Activated CD4-positive, alpha-beta T cell treated with anti-CD3 and anti-CD28 coated beads, Interleukin-2, amount 10 ng/mL, durations not matched to agents 7 days and 5 days (primary cell): ENCODE measurements around the gene ILF2. TPM values are rescaled to one million over a fixed set of nuclear protein-coding genes. Genes with fewer than 3 reads are reported as not detected.

ENCODE experiments used
- CTCF ChIA-PET: fragments of 350-600 bp; sonication (Branson Sonifier 250); formaldehyde crosslinking; loops from one replicate; lab custom pipeline; 2021; ENCODE audit warnings: antibody characterized with exemption; lab: Charles Lee
- POLR2A ChIA-PET: fragments of 350-600 bp; sonication (Branson Sonifier 250); formaldehyde crosslinking; loops from one replicate; lab custom pipeline; 2021; ENCODE audit warnings: antibody characterized with exemption; lab: Charles Lee
- DNase-seq: peaks from one replicate; pipeline ENCODE4 v3.0.0-alpha.2; 2020
- H3K27ac Mint-ChIP-seq: one replicate; pipeline ENCODE4 v1.8.0; 2021; ENCODE audit warnings: mild to moderate bottlenecking, moderate library complexity, mixed read lengths
- H3K27me3 Mint-ChIP-seq: one replicate; pipeline ENCODE4 v1.8.0; 2021; ENCODE audit warnings: mixed read lengths
- H3K36me3 Mint-ChIP-seq: one replicate; pipeline ENCODE4 v1.8.0; 2021; ENCODE audit warnings: low read depth, mixed read lengths
- H3K4me1 Mint-ChIP-seq: one replicate; pipeline ENCODE4 v1.8.0; 2021; ENCODE audit warnings: mixed read lengths
- H3K4me3 Mint-ChIP-seq: one replicate; pipeline ENCODE4 v1.8.0; 2021; ENCODE audit warnings: mild to moderate bottlenecking, moderate library complexity, mixed read lengths
- H3K9me3 Mint-ChIP-seq: one replicate; pipeline ENCODE4 v1.8.0; 2021; ENCODE audit warnings: mixed read lengths
- total RNA-seq, 2 experiments: library from RNA; stranded (reverse); gene quantifications; one replicate each; pipeline ENCODE4 v1.2.3, GENCODE V29; 2021

ILF2 gene
- total RNA-seq, 2 experiments from 2014 or later: 192 to 223 TPM

GRCh38 chr1:153655333-153655732 is 15.5 kb downstream of the ILF2 start:
- H3K36me3 Mint-ChIP-seq: peaks cover 6% of the 10 kb centered on the region
- H3K27me3 Mint-ChIP-seq: no peaks in the 10 kb centered on the region
- POLR2A ChIA-PET: no interaction called here
- no peak overlapping the region for H3K4me3 Mint-ChIP-seq
- CTCF ChIA-PET: interaction anchor here (1.7 kb wide), 1 partner anchor 18 kb away, joined by 5 read pairs; no protein-coding TSS in a partner anchor
- peaks cover 16% of the 10 kb centered on the region for H3K4me1 Mint-ChIP-seq
- H3K27ac Mint-ChIP-seq: no peak overlapping the region
- no peak for DNase-seq
- H3K9me3 Mint-ChIP-seq: no peaks in the 10 kb centered on the region

GRCh38 chr1:153652805-153653500 is 17.8 kb downstream of the ILF2 start:
- Mint-ChIP-seq H3K27ac (no peak overlapping the region), H3K36me3 (no peaks in the 10 kb centered on the region), H3K4me3 (no peak overlapping the region), H3K4me1 (peaks cover 22% of the 10 kb centered on the region), H3K9me3 (no peaks in the 10 kb centered on the region), H3K27me3 (no peaks in the 10 kb centered on the region)
- ChIA-PET CTCF (interaction anchor here (1.1 to 1.4 kb wide), 4 partner anchors 9 to 123 kb away, joined by 3 to 6 read pairs (median 4); partner anchors contain the start of genes S100A1, S100A13 and SLC27A3), POLR2A (no interaction called here)
- DNase-seq: no peak

GRCh38 chr1:153651771-153652170 is 19.0 kb downstream of the ILF2 start:
- peaks cover 30% of the 10 kb centered on the region for H3K4me1 Mint-ChIP-seq
- no peaks in the 10 kb centered on the region for H3K9me3 Mint-ChIP-seq
- peaks cover 8% of the 10 kb centered on the region for H3K36me3 Mint-ChIP-seq
- POLR2A ChIA-PET: no interaction called here
- no peak overlapping the region for H3K27ac Mint-ChIP-seq
- H3K27me3 Mint-ChIP-seq: no peaks in the 10 kb centered on the region
- DNase-seq: no peak
- CTCF ChIA-PET: interaction anchor here (1.0 to 1.3 kb wide), 4 partner anchors 12 to 26 kb away, joined by 3 to 7 read pairs (median 4); partner anchors contain the start of genes S100A1 and S100A13
- no peak overlapping the region for H3K4me3 Mint-ChIP-seq

GRCh38 chr1:153649863-153650235 is 20.9 kb downstream of the ILF2 start:
- H3K4me3 Mint-ChIP-seq: peak overlapping the region; percentile 8
- ChIA-PET CTCF (interaction anchor here (0.5 to 1.2 kb wide), 3 partner anchors 14 to 177 kb away, joined by 3 read pairs; partner anchors contain the start of gene S100A13), POLR2A (no interaction called here)
- H3K36me3 Mint-ChIP-seq: peaks cover 27% of the 10 kb centered on the region
- no peaks in the 10 kb centered on the region for H3K27me3 Mint-ChIP-seq
- peaks cover 47% of the 10 kb centered on the region for H3K4me1 Mint-ChIP-seq
- no peaks in the 10 kb centered on the region for H3K9me3 Mint-ChIP-seq
- DNase-seq: no peak
- peak overlapping the region; percentile 91 for H3K27ac Mint-ChIP-seq

GRCh38 chr1:153649137-153649862 is 21.5 kb downstream of the ILF2 start:
- Mint-ChIP-seq H3K9me3 (no peaks in the 10 kb centered on the region), H3K27ac (peak overlapping the region; percentile 91), H3K4me3 (peak overlapping the region; percentile 20), H3K4me1 (peaks cover 50% of the 10 kb centered on the region), H3K36me3 (peaks cover 33% of the 10 kb centered on the region), H3K27me3 (no peaks in the 10 kb centered on the region)
- ChIA-PET CTCF (interaction anchor here (0.8 to 1.2 kb wide), 3 partner anchors 14 to 140 kb away, joined by 3 to 4 read pairs (median 3); partner anchors contain the start of gene S100A13), POLR2A (interaction anchor here (1.9 kb wide), 1 partner anchor 16 kb away, joined by 7 read pairs; the partner anchor contains the start of gene CHTOP)
- peak; percentile 53 for DNase-seq

GRCh38 chr1:153648000-153648643 is 22.7 kb downstream of the ILF2 start:
- H3K4me1 Mint-ChIP-seq: peaks cover 59% of the 10 kb centered on the region
- DNase-seq: no peak
- peaks cover 45% of the 10 kb centered on the region for H3K36me3 Mint-ChIP-seq
- no peaks in the 10 kb centered on the region for H3K9me3 Mint-ChIP-seq
- H3K4me3 Mint-ChIP-seq: no peak overlapping the region
- CTCF ChIA-PET: interaction anchor here (0.7 to 2.3 kb wide), 6 partner anchors 8 to 139 kb away, joined by 3 to 6 read pairs (median 4); partner anchors contain the start of gene S100A13
- POLR2A ChIA-PET: interaction anchor here (0.6 to 1.9 kb wide), 2 partner anchors 14 to 257 kb away, joined by 3 to 7 read pairs; partner anchors contain the start of gene CHTOP
- H3K27ac Mint-ChIP-seq: peak overlapping the region; percentile 54
- H3K27me3 Mint-ChIP-seq: no peaks in the 10 kb centered on the region

GRCh38 chr1:153647346-153647714 is 23.5 kb downstream of the ILF2 start:
- H3K4me1 Mint-ChIP-seq: peaks cover 59% of the 10 kb centered on the region
- H3K27ac Mint-ChIP-seq: no peak overlapping the region
- CTCF ChIA-PET: interaction anchor here (1.0 to 2.3 kb wide), 2 partner anchors 9 to 12 kb away, joined by 3 to 6 read pairs; no protein-coding TSS in a partner anchor

GRCh38 chr1:153646672-153647345 is 24.0 kb downstream of the ILF2 start:
- CTCF ChIA-PET: interaction anchor here (1.0 to 2.3 kb wide), 2 partner anchors 10 to 11 kb away, joined by 3 to 6 read pairs; no protein-coding TSS in a partner anchor

More at GRCh38 chr1:153647346-153647714, 23.5 kb downstream of the ILF2 start:
- Mint-ChIP-seq H3K9me3 (no peaks in the 10 kb centered on the region), H3K36me3 (peaks cover 52% of the 10 kb centered on the region), H3K27me3 (no peaks in the 10 kb centered on the region), H3K4me3 (no peak overlapping the region)
- POLR2A ChIA-PET: interaction anchor here (0.6 to 1.9 kb wide), 2 partner anchors 14 to 258 kb away, joined by 3 to 7 read pairs; partner anchors contain the start of gene CHTOP
- no peak for DNase-seq

GRCh38 chr1:153643816-153644215 is 27.0 kb downstream of the ILF2 start:
- Mint-ChIP-seq H3K9me3 (no peaks in the 10 kb centered on the region), H3K4me3 (no peak overlapping the region), H3K4me1 (peaks cover 53% of the 10 kb centered on the region), H3K27ac (no peak overlapping the region), H3K36me3 (peaks cover 76% of the 10 kb centered on the region), H3K27me3 (no peaks in the 10 kb centered on the region)
- ChIA-PET POLR2A (interaction anchor here (1.8 kb wide), 1 partner anchor 10 kb away, joined by 5 read pairs; the partner anchor contains the start of gene CHTOP), CTCF (interaction anchor here (0.5 to 2.1 kb wide), 6 partner anchors 9 to 499 kb away, joined by 3 to 8 read pairs (median 4); partner anchors contain the start of genes CHTOP and S100A1)
- no peak for DNase-seq

More at GRCh38 chr1:153646672-153647345, 24.0 kb downstream of the ILF2 start:
- Mint-ChIP-seq H3K4me1 (peaks cover 61% of the 10 kb centered on the region), H3K4me3 (no peak overlapping the region), H3K36me3 (peaks cover 58% of the 10 kb centered on the region), H3K27ac (peak overlapping the region; percentile 43), H3K9me3 (no peaks in the 10 kb centered on the region), H3K27me3 (no peaks in the 10 kb centered on the region)
- no peak for DNase-seq
- POLR2A ChIA-PET: no interaction called here

GRCh38 chr1:153643100-153643499 is 27.7 kb downstream of the ILF2 start:
- H3K27ac Mint-ChIP-seq: no peak overlapping the region
- H3K9me3 Mint-ChIP-seq: no peaks in the 10 kb centered on the region
- ChIA-PET POLR2A (interaction anchor here (1.8 kb wide), 1 partner anchor 9 kb away, joined by 5 read pairs; the partner anchor contains the start of gene CHTOP), CTCF (interaction anchor here (1.2 to 2.1 kb wide), 5 partner anchors 9 to 111 kb away, joined by 3 to 8 read pairs (median 5); partner anchors contain the start of genes CHTOP and S100A1)
- no peak for DNase-seq
- peaks cover 50% of the 10 kb centered on the region for H3K4me1 Mint-ChIP-seq
- peaks cover 82% of the 10 kb centered on the region for H3K36me3 Mint-ChIP-seq
- no peak overlapping the region for H3K4me3 Mint-ChIP-seq
- H3K27me3 Mint-ChIP-seq: no peaks in the 10 kb centered on the region

GRCh38 chr1:153642161-153642560 is 28.6 kb downstream of the ILF2 start:
- H3K27me3 Mint-ChIP-seq: no peaks in the 10 kb centered on the region
- ChIA-PET CTCF (interaction anchor here (1.1 kb wide), 1 partner anchor 131 kb away, joined by 6 read pairs; no protein-coding TSS in a partner anchor), POLR2A (no interaction called here)
- H3K27ac Mint-ChIP-seq: no peak overlapping the region
- no peaks in the 10 kb centered on the region for H3K9me3 Mint-ChIP-seq
- H3K4me3 Mint-ChIP-seq: no peak overlapping the region
- peaks cover 83% of the 10 kb centered on the region for H3K36me3 Mint-ChIP-seq
- DNase-seq: no peak
- H3K4me1 Mint-ChIP-seq: peaks cover 49% of the 10 kb centered on the region
